NOMO-1 treated with dmso at 0.1 percent for 144 hours (cell line): ENCODE results near the gene CAMK1D.
"Not testable (repeated sequence)": the region's sequence is repeated elsewhere in the genome, so short reads cannot be mapped to it uniquely, and the experiment has no call there.

ENCODE experiments used
- DNase-seq: peaks from one replicate; lab custom pipeline; 2025; ENCODE audit not compliant: unreplicated experiment; lab: John Stamatoyannopoulos, UW

CAMK1D gene

GRCh38 chr10:12835709-12836108 is 486.4 kb downstream of the CAMK1D start:
- no peak for DNase-seq

GRCh38 chr10:12838366-12838765 is 489.0 kb downstream of the CAMK1D start:
- DNase-seq: no peak

DNA sequence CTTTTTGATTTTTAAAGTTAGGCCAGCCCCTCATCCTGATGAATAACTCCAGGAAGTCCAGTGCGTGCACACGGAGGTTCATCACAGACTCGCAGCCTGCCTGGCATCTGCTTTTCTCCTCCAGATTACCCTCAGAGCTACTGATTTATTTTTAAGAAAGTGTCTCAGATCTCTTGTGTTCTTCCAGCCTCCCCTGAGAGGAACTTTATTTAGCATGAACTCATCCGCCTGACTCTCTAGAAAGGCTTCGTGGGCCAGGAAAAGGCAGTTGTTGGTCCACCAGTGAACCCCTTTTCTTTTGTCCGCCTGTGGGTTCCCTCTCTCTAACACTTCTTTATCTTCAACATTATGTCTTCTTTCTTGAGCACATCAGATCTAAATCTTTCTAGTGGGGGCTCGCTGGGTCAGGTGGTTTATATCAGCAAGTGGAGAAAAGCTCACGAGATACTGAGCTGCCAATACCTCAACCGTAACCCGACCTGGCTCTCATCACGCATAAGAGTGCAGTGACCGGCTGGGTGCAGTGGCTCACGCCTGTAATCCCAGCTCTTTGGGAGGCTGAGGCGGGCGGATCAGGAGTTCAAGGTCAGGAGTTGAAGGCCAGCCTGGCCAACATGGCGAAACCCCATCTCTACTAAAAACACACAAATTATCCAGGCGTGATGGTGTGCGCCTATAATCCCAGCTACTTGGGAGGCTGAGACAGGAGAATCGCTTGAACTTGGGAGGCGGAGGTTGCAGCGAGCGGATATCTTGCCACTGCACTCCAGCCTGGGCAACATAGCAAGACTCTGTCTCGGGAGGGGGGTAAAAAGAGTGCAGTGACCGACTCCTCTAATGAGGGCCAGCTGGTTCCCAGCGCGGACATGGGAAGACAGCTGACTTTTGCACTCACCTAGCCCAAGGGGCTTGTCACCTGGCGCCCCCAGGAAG is 489.9 kb downstream of the CAMK1D start:
- DNase-seq: no peak

- no peak for DNase-seq
Measured at GRCh38 chr10:12839941-12840611, 490.7 kb downstream of the CAMK1D start.

DNA sequence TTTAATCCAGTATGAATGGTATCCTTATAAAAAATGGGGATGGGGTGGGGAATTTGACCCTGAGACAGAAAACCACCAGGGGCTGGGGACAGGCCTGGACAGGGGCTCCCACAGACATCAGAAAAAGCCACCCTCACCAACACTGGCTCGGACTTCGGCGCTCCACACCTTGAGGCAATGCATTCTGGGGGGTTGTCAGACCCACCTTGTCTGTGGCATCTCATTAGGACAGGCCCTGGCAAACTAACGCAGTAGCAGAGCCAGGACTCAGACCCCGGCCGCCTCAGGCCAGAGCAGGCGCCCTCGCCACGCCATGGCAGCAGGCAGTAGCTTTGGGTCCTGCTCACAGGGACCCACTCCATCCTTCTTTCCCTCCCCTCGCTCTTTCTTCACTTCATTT is 492.1 kb downstream of the CAMK1D start:
- DNase-seq: no peak

GRCh38 chr10:12841826-12842225 is 492.5 kb downstream of the CAMK1D start:
- DNase-seq: no peak

DNA sequence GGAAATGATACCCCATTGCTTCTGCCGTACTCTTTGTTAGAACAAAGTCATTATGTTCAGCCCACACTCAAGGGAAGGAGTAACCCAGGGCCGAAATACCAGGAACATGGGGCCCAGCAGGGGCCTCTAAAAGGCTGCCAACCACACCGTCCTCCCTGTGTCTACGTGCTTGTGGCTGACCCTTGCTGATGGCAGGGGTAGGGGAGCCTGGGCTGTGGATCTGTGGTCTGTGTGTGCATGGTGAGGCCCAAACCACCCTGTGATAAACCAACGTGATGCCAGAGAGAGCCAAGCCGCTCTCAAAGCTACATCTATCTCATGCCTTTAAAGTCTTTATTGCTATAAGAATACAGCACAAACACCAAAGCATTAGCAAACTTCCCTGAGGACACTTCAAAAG is 493.0 kb downstream of the CAMK1D start:
- DNase-seq: no peak

DNA sequence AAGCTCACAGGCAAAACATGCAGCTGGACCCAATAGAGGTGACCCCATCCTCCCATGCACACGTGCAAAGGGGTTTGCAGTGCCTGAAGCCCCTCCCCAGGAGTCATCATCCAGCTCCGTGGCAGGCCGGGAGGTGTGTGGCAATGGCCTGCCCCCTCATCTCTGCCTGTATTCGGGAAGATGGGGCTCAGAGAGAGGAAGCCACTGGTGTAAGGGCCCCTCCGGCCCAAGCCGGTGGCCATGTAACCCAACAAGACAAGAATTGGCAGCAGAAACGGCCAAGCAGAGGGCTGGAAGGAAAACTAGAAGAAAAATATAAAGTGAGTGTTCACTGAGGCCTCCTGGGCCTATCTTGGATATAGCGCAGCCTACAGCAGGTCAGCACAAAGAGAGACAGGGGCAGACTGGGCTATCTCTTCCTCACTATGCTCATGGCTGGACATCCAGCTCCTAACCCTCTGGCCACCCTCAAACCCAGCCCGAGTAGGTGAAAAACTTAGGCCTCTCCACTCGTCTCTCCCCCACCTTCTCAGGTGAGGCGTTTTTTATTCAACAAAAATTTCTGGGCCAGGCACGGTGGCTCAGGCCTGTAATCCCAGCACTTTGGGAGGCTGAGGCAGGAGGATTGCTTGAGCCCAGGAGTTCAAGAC is 494.1 kb downstream of the CAMK1D start:
- no peak for DNase-seq

DNA sequence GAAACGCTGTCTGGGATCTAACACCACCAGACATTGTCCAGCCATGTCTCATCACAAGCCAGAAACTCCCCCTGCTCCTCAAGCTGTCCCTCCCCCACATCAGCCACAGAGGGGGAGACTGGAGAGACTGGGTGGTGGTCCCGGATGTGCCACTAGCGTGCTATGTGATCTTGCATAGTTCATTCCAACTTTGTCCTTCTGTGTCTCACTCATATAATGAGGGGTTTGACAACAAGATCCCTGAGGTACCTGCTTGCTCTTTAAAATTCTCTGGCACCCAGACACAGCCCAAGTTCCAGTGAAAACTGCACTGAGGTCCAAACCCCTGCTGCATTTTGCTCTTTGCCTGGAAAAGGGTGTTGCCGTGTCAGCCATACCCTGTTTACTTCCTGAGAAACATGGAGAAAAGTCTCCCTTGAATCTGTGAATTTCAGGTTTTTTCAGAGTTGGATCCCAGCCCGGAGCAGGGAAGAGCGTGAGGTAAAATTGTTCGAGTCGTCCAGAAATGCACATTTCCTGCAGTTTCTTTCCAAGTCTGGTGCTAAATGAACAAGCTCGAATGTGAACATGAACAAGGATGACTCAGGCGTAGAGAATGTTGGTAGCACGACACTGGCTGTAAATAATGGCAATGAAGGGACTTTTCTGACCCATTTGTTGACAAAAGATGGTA is 495.6 kb downstream of the CAMK1D start:
- no peak for DNase-seq

DNA sequence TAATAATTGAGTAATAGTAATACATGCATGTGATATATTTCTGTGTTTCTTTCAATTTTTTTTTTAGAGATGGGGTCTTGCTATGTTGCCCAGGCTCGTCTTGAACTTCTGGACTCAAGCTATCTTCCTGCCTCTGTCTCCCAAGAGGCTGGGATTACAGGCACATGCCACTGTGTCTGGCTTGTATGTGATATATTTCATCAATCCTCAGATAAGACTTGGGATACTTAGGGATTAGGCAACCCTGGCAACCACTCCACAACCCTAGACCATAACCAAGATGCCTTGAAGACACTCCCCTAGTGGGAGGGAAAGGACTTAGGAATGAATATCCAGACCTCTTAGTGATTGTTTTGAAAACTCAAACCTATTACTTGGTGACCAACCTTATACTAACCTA is 497.4 kb downstream of the CAMK1D start:
- DNase-seq: no peak

DNA sequence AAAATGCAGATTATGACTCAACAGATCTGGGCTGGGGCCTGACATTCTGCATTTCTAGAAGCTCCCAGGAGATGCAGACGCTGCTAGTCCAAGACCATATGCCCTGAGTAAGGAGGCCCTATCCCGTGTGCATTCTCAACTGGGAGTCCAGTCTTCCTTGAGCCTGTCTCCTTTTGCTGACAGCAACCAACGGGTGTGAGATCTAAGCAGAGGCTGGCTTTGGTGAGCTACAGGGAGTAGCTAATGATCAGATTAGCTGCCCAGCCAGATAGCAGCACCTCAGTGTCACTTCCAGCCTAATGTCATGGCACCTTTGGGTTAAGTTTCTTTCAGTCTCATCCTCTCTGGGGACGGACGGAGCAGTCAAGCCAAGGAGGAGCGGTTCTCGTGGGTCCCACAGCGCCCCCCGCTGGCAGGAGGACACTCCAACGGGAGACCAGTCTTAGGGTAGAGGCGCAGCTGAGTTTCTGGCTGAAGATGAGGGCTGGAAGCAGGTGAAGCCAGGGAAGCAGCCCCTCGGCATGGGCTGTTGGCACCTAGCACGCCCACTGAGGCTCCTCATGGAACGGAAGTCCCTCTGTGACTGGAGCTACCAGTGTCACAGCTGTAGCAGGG is 498.1 kb downstream of the CAMK1D start:
- no peak for DNase-seq

- no peak for DNase-seq
Measured at GRCh38 chr10:12848439-12849173, 499.3 kb downstream of the CAMK1D start.

GRCh38 chr10:12849319-12850181 is 500.2 kb downstream of the CAMK1D start:
- no peak for DNase-seq

DNA sequence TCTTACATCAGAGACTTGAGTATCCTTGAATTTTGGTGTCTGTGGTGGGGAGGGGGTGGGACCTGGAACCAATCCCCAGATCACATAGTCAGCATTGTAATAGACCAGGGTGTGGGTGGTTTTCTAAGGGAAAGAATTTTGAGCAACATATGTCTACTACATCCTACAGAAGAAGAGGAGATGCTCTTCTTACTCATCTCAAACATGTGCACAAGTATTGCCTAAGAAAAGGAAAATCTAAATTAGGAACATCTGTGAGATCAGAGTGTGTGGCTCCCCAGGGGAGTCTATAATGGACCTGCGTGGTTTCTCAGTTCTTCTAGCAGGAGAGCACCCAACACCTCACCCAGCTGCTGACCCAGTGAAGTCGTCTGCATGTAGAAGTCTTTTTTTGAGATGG is 503.3 kb downstream of the CAMK1D start:
- DNase-seq: no peak

DNA sequence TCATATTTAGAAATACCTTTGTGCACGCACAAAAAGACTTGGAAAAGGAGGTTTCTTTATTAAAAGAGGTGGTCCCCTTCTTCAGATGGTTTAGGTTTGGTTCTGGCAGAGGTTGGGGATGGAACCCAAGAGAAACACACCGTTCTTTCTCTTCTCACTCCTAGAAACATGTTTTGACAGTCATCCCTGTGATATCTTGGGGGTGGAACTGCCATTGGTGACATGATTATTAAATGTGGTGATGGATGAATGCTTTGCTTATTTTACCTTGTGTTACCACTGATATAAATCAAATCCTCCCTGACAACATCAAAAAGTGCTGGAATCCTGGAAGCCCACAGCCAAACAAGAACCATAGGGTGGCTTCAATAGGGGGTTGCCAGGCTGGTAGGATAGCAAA is 505.6 kb downstream of the CAMK1D start:
- DNase-seq: no peak

DNA sequence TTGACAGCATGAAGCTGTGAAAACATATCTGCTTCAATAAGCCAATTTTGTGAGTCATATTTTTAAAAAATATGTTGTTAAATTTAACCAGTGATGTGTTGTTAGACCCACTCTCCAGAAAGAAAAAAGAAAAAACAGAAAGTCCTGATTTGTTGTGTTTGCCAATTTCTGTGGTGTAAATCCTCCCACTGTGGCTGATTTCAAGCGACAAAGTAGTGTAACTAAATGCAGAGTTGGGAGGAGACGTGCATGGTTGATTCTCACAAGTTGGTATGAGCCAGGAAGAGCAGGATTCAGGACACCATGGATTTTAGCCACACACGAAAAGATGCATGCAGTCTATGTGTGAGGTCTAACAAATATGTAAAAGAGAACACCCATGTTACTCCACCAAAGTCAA is 513.1 kb downstream of the CAMK1D start:
- DNase-seq: no peak

DNA sequence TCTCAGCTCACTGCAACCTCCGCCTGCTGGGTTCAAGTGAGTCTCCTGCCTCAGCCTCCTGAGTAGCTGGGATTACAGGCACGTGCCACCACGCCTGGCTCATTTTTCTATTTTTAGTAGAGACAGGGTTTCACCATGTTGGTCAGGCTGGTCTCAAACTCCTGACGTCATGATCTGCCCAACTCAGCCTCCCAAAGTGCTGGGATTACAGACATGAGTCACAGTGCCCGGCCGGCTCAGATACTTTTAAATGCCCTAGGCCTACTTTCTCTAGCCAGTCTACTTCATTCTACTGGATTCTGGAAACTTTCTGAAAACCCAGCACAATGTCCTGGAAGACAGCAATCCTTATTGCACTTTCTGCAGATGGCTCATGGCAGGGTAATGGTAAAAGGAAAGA is 516.2 kb downstream of the CAMK1D start:
- not testable (repeated sequence) for DNase-seq

DNA sequence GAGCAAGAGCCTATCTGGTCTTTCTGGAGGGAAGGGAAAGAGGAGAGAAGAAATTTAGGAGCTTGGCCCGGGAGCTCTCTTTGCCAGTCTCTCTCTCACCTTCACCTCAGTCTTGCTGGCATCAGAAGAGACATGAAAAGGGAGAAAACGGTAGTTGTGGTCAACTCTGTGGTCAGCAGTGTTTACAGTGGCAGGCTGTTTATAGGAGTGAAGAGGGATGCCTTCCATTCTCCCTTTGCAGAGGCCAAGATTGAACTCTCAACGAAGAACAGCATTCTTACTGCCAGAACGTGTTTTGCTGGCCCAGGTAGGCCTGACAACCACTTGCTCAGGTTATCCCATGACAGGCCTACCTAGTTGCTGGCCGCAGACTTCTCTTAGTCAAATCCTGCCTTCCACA is 518.9 kb downstream of the CAMK1D start:
- no peak for DNase-seq

DNA sequence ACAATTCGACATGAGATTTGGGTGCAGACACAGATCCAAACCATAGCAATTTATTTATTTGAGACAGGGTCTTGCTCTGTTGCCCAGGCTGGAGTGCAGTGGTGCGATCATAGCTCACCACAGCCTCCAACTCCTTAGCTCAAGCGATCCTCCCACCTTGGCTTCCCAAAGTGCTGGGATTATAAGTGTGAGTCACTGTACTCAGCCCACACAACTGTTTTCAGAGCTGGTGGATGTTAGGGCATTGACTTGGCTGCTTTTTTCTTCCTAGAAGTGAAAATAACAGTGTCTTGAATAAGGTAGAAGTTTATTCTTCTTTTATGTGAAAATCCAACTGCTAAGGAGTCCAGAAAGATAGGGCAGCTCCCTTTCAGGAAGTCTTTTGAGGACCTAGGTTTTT is 520.1 kb downstream of the CAMK1D start:
- DNase-seq: no peak
